GM18861 (cell line): ENCODE measurements around the gene HTR1D.
"Not testable (repeated sequence)": the region's sequence is repeated elsewhere in the genome, so short reads cannot be mapped to it uniquely, and the experiment has no call there.

Experiments
- ATAC-seq: cut with Tn5 transposase; IDR thresholded peaks from one replicate; pipeline ENCODE4 v1.9.1; 2021; ENCODE audit not compliant: unreplicated experiment

HTR1D gene

DNA sequence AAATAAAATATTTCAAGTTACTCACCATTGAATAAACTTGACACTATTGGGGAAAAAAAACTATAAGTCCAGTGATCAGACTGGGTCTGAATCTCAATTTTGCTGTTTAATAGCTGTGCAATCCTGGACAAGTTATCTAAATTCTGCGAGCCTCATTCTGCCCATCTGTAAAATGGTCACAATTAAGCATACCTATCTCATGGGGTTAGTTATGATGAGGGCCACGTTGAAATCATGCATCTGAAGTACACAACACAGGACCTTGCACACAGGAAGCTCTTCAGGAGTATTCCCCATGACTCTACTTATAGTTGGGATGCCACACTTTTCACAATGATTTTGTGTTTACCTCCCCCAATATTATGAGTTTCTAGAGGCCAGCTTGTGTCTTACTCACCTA lies 3.8 kb upstream of the HTR1D start:
- no peak for ATAC-seq

DNA sequence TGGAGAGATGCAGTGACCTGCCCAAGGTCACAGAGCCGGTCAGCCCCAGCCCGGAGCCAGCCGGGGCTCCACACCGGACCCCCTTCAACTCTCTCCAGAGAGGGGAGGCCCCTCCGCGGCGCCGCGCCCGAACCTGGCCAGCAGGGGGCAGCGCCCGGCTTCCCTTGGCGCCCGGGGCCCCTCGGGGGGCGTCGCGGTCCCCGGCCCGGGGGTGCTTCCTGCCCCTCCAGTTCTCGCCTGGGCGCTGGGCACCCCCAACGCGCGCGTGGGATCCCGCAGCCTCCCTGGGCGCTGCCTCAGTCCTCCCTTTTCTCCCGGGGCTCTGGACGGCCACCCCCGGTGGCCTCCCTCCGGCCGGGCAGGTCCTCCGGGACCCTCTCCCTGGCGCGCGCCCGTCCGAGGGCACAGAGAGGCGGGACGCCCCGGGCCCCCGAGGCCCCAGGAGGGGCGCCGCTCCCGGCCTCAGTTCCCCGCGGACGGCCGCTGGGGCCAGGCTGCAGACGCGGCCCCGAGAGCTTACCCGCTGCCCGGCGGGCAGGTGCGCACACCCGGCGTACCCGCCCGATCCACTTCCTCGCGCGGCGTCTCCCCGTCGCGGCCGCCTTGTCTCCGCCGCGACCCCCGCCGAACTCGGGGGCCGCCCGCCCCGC lies 406 bp downstream of the HTR1D start:
- ATAC-seq: no peak

- no peak for ATAC-seq
These were observed 1.4 kb downstream of the HTR1D start for GRCh38 chr1:23215751-23216449.

DNA sequence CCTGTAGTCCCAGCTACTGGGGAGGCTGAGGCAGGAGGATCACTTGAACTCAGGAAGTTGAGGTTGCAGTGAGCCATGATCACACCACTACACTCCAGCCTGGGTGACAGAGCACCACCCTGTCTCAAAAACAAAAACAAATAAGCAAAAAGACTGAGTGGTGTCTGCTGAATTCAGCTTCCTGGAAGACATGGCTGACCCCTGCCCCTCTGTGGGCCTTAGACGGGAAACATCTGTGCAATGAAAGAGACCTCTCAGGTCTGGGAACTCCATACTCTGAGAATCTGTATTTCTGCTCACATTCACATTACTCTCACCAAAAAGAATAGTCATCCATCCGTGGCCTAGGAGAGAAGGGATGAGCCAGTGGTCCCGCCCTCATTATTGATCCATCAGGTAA lies 2.0 kb downstream of the HTR1D start:
- no peak for ATAC-seq

- ATAC-seq: no peak
These were observed 2.7 kb downstream of the HTR1D start for GRCh38 chr1:23214640-23215039.

- ATAC-seq: no peak
These were observed 5.3 kb downstream of the HTR1D start for GRCh38 chr1:23211955-23212354.

DNA sequence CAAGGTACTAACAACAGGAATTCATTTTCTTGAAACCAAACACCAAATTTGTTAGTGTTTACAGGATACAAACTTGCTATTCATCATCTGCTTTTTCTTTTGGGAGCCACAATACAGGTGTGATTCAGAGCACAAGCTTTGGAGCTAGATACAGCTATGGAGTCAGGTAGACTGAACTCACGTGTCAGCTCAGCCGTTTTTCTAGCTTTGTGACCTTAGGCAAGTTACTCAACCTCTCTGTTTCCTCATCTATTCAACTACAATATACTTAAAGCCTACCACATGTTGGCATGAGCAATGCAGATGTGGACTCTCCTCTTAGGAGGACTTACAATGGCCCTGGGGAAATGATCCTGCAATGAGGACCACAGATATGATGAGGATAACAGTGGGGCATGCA lies 6.3 kb downstream of the HTR1D start:
- ATAC-seq: no peak

DNA sequence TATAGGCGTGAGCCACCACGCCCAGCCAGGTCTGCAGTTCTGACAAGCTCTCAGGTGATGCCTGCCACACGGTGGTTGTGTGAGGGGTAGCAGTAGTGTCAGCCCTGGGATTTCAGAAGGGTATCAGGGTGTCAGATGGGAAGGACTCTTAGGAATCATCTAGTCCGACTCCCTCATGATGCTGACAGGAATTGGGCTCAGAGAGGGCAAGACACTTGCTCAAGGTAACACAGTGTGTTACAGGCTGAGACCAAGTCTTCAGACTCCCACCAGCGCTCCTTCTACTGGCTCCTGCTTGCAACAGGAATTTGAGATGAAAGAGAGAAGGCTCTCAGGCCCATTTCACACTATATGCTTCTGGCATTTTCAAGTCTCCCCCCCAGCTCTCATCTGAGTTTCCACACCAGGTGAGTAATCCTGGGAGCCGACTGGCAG lies 6.9 kb downstream of the HTR1D start:
- no peak for ATAC-seq

DNA sequence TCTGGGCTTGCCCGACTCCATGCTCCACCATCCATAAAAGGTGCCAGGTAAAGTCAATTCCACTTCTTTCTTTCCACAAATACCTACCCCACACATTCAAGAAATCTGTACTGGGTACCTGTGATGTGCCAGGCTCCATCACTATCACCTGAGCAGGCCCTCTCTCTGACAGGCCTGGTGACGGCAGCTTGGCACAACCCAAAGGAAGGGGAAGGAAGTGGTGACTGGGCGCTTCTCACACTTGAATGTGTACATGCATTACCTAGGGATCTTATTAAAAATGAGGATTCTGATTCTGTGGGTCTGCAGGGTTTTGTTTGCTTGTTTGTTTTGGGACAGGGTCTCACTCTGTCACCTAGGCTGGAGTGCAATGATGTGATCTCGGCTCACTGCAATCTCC lies 7.5 kb downstream of the HTR1D start:
- ATAC-seq: no peak

DNA sequence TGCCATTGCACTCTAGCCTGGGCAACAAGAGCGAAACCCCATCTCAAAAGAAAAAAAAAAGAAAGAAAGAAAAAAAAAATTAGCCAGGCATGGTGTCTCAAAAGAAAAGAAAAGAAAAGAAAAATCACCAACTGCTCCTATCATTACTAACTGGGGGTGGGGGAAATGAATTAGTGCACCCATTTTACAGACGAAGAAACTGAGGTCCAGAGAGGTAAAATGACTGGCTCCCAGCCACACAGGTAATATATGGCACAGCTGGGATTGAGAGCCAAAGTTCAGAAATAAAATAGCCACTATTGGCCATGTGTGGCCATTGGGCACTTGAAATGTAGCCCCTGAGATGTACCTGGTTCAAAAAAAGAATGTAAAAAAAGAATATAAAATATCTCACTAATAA lies 8.8 kb downstream of the HTR1D start:
- no peak for ATAC-seq

GRCh38 chr1:23207733-23208132 lies 9.6 kb downstream of the HTR1D start:
- ATAC-seq: not testable (repeated sequence)

DNA sequence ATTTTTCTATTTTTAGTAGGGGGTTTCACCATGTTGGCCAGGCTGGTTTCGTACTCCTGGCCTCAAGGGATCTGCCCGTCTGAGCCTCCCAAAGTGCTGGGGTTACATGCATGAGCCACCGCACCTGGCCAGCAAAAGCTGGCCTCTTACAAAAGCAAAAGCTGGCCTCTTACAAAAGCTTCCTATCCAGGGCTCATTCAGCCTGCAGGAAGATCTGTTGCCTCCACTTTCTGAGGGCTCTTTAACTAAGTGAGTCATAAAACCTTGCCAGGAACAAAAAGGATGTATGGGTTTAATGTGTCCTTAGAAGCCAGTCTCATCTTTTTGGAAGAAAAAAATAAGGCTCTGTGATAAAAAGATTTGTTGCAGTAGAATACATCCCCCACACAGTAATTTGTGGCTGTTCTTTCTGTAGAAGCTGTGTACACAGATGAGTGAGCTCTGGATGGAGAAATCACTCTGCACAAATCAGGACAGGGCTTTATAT lies 15.0 kb downstream of the HTR1D start:
- no peak for ATAC-seq

DNA sequence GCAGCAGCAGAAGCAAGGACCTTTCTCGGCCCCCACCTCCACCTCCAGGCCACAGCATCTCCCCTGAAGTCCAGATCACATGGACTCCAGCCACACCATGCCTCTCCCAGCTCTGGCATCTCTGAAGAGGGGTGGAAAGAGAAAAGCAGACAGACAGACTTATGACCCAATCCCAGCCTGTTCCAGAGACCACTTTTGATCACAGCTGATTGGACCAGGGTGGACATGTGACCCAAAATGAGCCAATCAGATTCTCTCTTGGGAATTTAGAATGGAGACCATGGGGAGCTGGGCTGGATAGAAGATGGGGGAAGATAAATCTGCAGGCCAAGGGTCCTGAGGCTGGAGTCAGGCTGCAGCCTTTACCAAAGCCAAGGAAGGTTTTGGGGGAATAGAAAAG lies 16.4 kb downstream of the HTR1D start:
- no peak for ATAC-seq

DNA sequence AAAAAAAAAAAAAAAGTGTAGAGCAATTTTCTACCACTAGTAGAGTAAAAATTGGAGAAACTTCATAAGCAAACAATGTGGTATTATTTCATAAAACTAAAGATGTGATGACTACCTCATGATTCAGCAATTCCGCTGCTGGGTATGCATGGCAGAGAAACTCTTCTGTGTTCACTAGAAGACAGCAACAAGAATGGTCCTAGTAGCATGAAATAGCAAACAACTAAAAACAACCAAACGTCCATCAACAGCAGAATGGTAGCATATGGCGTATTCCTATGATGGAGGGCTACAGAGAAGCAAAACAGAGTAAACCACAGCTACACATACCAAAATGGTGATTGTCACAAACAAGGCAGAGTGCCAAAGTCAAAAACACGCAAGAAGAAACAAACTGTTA lies 18.9 kb downstream of the HTR1D start:
- no peak for ATAC-seq

DNA sequence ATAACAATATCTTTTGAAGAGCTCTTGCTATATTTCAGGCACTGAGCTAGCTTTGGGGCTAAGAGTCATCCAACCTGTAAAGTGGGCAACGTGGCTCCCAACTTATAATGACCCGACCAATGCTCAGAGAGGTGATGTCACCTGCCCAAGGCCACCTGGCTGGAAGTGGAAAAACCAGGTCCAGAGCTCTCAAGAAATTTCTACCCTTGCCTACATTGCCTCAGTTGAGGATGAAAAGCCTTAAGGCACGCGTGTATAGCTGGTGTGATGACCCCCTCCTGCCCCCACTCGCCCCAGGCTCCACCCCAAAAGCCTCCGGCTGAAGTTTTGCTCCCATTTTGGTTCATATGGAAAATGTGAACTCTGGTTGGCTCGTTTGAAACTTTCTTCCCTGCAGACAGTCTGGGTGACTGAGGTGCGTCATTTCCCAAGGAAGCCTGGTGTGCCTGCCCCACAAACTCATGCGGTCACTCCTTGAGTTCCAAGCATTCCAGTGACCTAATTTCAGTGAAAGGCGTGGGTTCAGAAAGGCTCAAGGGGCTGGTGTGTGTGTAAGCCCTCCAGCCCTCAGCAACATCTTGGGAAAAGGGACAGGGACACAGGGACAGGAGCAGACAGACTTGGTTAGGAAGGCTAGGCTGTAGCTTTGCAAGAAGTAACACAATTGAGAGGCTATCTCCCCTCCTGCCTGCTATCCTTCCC lies 20.5 kb downstream of the HTR1D start:
- ATAC-seq: no peak

DNA sequence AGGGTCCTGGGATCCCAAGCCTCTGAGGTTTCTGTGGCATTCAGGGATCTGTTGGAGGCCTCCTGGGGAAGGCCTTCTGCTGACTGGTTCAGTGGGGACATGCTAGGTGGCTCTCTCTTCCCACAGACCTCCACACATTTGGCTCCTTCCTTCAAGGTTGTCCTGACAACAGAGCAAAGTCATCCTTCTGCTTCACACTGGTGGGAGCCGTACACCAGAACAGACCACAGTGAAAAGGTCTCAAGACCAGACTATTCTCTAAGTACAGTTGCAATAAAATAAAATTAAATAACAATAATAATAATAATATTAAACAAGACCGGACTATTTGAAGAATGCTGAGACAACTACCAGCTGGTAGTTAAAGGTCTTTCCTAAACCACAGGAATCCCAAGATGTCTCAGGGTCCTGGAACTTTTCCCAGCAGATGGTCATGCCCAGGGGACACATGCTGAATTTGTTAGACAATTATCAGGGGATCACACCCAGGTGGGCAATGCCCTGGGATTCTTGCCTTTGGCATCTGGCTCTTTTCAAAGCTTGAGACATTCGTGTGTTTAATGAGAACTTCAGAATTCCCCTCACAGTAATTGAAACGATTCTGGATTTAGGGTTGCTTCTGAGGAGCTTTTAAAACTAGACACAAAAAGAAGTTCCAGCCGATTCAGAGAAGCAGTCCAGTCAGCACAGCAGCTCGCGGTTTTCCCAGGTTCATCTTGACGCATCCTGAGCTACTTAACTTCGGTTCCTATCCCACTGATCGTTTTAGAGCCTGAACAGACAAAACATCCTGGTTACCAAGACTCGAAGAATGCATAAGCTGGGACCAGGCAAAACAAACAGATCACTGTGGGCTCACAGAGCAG lies 22.9 kb downstream of the HTR1D start:
- ATAC-seq: no peak

DNA sequence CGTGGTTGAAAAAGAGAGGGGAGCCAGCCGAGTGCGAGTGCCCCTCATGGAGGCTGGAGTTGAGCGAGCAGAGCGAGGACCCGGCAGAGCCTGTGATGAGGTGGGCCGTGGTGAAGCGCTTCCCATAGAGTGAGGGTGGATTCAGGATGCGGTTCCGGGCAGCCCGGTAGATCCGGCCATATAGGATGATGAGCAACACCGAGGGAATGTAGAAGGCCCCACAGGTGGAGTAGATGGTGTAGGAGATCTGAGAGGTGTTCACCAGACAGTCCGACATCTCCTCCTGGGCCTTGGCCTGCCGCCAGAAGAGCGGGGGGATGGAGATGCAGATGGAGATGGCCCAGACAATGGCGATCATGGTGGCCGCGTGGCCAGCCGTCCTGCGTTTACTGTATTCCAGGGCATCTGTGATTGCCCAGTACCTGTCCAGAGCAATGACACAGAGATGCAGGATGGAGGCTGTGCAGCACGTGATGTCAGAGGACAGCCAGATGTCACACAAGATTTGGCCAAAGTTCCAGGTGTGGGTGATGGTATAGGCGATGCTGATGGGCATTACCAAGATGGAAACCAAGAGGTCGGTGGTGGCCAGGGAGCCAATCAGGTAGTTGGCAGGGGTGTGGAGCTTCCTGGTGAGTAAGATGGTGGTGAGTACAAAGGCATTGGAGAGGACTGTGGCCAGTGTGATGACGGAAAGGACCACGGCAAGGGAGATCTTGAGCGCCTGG lies 23.7 kb downstream of the HTR1D start:
- no peak for ATAC-seq

DNA sequence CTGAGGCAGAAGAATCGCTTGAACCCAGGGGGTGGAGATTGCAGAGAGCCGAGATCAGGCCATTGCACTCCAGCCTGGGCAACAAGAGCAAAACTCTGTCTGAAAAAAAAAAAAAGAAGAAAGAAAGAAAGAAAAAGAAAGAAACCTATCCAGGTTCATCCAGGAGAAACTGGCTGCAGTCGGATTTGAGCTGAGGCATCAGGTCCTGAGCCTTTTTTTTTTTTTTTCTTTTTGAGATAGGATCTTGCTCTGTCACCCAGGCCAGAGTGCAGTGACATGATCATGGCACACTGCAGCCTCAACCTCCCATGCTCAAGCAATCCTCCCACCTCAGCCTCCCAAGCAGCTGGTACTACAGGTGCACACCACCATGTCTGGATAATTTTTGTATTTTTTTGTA lies 26.1 kb downstream of the HTR1D start:
- ATAC-seq: no peak

DNA sequence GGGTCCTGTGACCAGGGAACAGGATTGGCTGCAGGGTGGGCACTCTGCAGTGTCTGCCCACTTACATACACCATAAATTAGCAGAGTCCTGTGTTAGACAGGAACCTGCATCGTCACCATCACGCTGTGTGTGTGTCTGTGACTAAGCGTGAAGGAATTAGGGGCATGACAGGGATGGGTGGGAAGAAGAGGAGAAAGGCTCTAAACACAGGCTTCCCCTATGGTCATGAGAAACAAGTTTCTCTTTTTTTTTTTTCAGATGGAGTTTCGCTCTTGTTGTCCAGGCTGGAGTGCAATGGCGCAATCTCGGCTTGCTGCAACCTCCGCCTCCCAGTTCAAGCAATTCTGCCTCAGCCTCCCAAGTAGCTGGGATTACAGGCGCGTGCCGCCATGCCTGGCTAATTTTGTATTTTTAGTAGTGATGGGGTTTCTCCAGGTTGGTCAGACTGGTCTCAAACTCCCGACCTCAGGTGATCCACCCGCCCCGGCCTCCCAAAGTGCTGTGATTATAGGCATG lies 28.3 kb downstream of the HTR1D start:
- ATAC-seq: not testable (repeated sequence)

- ATAC-seq: no peak
These were observed 28.8 kb downstream of the HTR1D start for GRCh38 chr1:23188434-23188884.
